Measurements from ENCODE around the gene SHF. TPM values are rescaled to one million over a fixed set of nuclear protein-coding genes. Genes with fewer than 3 reads are reported as not detected.

SHF gene
- total and polyA plus RNA-seq, 2 donors (not counting 1 experiment from before 2014, with no cell fraction given) = 0.85 to 3.3 TPM

GRCh38 chr15:45143946-45144345 lies 43.8 kb downstream of the SHF start:
- Histone ChIP-seq H3K9ac (ENCODE audit: insufficient read depth, low read length) (no peak overlapping the region), H3K36me3 (ENCODE audit: control insufficient read depth, insufficient read depth, low read length) (no peaks in the 10 kb centered on the region), H3K27ac (ENCODE audit: insufficient read depth, low read length) (no peak overlapping the region), H2AFZ (ENCODE audit: low read length) (no peak overlapping the region), H3K9me3 (ENCODE audit: control insufficient read depth, insufficient read depth, low read depth, low read length) (no peaks in the 10 kb centered on the region), H3K4me3 (replicated peaks in 1 of 4; ENCODE audit: control extremely low read depth in 1 of 4, insufficient read depth in 1 of 4, low read depth in 3 of 4, low read length in 4 of 4) (no peak overlapping the region), H4K20me1 (ENCODE audit: control insufficient read depth, extremely low read depth, insufficient read depth, low read length) (no peaks in the 10 kb centered on the region), H3K79me2 (ENCODE audit: control insufficient read depth, insufficient read depth, low read length) (no peaks in the 10 kb centered on the region), H3K27me3 (ENCODE audit: control insufficient read depth, insufficient read depth, low read length) (no peaks in the 10 kb centered on the region), H3K4me2 (ENCODE audit: extremely low read depth, insufficient read depth, low read length) (no peak overlapping the region), H3K4me1 (ENCODE audit: control insufficient read depth, extremely low read depth, insufficient read depth, low read length) (no peaks in the 10 kb centered on the region)
- no peak for DNase-seq (ENCODE audit: low read depth in 2 of 2)
- no peak for TF ChIP-seq CTCF (conservative IDR thresholded peaks at IDR 0.05 in 1 of 2, IDR thresholded peaks at IDR 0.05 in 1 of 2; ENCODE audit: low read depth in 1 of 2, low read length in 2 of 2)
- TF ChIP-seq EZH2 (IDR thresholded peaks at IDR 0.05; ENCODE audit: low read length, missing control alignments) = no peak

GRCh38 chr15:45143056-45143455 lies 44.7 kb downstream of the SHF start:
- no peak overlapping the region for H3K4me3 ChIP-seq (replicated peaks in 1 of 4; ENCODE audit: control extremely low read depth in 1 of 4, insufficient read depth in 1 of 4, low read depth in 3 of 4, low read length in 4 of 4)
- no peaks in the 10 kb centered on the region for H3K79me2 ChIP-seq (ENCODE audit: control insufficient read depth, insufficient read depth, low read length)
- no peak overlapping the region for H3K27ac ChIP-seq (ENCODE audit: insufficient read depth, low read length)
- H4K20me1 ChIP-seq (ENCODE audit: control insufficient read depth, extremely low read depth, insufficient read depth, low read length) = no peaks in the 10 kb centered on the region
- H3K27me3 ChIP-seq (ENCODE audit: control insufficient read depth, insufficient read depth, low read length) = no peaks in the 10 kb centered on the region
- no peaks in the 10 kb centered on the region for H3K36me3 ChIP-seq (ENCODE audit: control insufficient read depth, insufficient read depth, low read length)
- no peak overlapping the region for H3K9ac ChIP-seq (ENCODE audit: insufficient read depth, low read length)
- DNase-seq (ENCODE audit: low read depth in 2 of 2) = no peak
- TF ChIP-seq EZH2 (IDR thresholded peaks at IDR 0.05; ENCODE audit: low read length, missing control alignments) (no peak), CTCF (conservative IDR thresholded peaks at IDR 0.05 in 1 of 2, IDR thresholded peaks at IDR 0.05 in 1 of 2; ENCODE audit: low read depth in 1 of 2, low read length in 2 of 2) (no peak)
- H3K9me3 ChIP-seq (ENCODE audit: control insufficient read depth, insufficient read depth, low read depth, low read length) = no peaks in the 10 kb centered on the region
- no peak overlapping the region for H3K4me2 ChIP-seq (ENCODE audit: extremely low read depth, insufficient read depth, low read length)
- no peak overlapping the region for H2AFZ ChIP-seq (ENCODE audit: low read length)
- no peaks in the 10 kb centered on the region for H3K4me1 ChIP-seq (ENCODE audit: control insufficient read depth, extremely low read depth, insufficient read depth, low read length)

DNA sequence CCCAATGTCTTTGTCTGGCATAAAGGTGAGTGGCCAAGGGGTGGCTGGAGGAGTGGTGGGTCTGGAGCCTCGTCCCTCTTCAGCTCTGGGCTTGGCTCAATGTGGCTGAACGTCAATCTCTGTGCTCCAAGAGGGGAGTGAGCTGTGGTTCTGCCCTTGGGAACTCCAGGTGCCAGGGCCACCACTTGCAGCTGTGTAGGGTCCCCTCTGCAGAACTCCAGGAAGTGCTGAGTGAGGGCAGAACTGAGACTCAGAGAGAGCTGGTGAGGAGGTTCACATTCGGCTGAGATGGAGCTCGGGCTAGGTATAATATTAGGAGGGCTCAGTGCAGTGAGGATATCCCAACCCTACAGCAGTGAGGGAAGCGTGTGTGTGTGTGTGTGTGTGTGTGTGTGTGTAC lies 46.4 kb downstream of the SHF start:
- Histone ChIP-seq H2AFZ (ENCODE audit: low read length) (no peak overlapping the region), H3K27ac (ENCODE audit: insufficient read depth, low read length) (no peak overlapping the region), H3K9me3 (ENCODE audit: control insufficient read depth, insufficient read depth, low read depth, low read length) (no peaks in the 10 kb centered on the region), H3K4me1 (ENCODE audit: control insufficient read depth, extremely low read depth, insufficient read depth, low read length) (no peaks in the 10 kb centered on the region), H3K9ac (ENCODE audit: insufficient read depth, low read length) (no peak overlapping the region), H3K4me3 (replicated peaks in 1 of 4; ENCODE audit: control extremely low read depth in 1 of 4, insufficient read depth in 1 of 4, low read depth in 3 of 4, low read length in 4 of 4) (no peak overlapping the region), H3K27me3 (ENCODE audit: control insufficient read depth, insufficient read depth, low read length) (peaks cover 5% of the 10 kb centered on the region), H4K20me1 (ENCODE audit: control insufficient read depth, extremely low read depth, insufficient read depth, low read length) (no peaks in the 10 kb centered on the region), H3K36me3 (ENCODE audit: control insufficient read depth, insufficient read depth, low read length) (no peaks in the 10 kb centered on the region), H3K79me2 (ENCODE audit: control insufficient read depth, insufficient read depth, low read length) (no peaks in the 10 kb centered on the region), H3K4me2 (ENCODE audit: extremely low read depth, insufficient read depth, low read length) (no peak overlapping the region)
- TF ChIP-seq CTCF (conservative IDR thresholded peaks at IDR 0.05 in 1 of 2, IDR thresholded peaks at IDR 0.05 in 1 of 2; ENCODE audit: low read depth in 1 of 2, low read length in 2 of 2) (no peak), EZH2 (IDR thresholded peaks at IDR 0.05; ENCODE audit: low read length, missing control alignments) (no peak)
- no peak for DNase-seq (ENCODE audit: low read depth in 2 of 2)
